Urothelium cell line (cell line): ENCODE results near the gene HOMER2.
A peak's percentile ranks its signal among the peaks of the same experiment; 100 is the strongest.
"Not testable (repeated sequence)": the region's sequence is repeated elsewhere in the genome, so short reads cannot be mapped to it uniquely, and the experiment has no call there.

Source experiments
- DNase-seq: peaks from one replicate; pipeline ENCODE4 v3.0.0; 2011; ENCODE audit warnings: low spot score, mixed read lengths
- FAIRE-seq: peaks from 2 replicates; lab custom pipeline; 2011; peaks lifted over from hg19 to GRCh38; lab: Jason Lieb, UNC

Gene HOMER2

DNA sequence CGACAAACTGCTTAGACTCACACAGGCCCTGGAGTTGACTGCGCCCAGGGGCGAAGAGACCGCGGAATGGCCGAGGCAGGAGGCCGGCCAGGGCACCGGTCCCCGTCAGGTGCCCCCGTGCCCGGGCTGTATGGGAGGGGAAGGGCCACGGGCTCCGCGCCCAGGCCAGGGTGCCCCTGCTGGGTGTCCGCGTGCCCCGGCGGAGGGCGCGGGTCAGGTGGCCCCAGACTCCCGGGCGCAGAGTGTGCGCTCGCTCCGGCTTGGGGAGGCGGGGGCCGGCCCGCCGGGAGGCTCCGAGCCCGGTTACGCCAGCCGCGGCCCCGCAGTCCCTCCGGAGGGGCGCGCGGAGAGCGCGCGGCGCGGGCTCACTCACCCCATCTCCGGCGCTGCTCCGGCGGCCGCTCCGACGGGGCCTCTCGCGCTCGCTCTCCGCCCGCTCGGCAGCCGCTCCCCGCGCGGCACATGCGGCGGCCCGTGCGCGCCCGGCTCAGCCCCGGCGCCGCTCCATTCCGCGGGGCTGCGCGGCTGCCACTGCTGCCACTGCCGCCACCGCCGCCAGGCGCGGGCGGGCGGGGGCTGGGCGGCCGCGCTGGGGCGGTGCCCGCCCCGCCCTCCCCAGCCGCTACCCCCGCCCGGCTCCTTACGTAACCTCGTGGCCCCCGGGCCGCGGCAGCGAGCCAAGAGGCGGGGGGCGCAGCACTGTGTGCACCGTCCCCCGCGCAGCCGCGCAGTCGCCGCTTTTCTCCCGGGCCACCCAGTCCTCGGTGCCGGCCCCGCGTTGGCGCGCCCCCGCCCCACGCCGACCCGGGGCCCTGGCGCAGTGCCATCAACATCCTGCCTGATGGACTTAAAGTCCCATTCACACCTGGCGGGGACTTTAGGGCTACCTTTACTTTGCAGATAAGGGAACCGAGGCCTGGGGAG is at the start of gene HOMER2:
TSS of gene HOMER2 (minus strand) at position 563 of the 924 bp plus-strand sequence. CDS start at position 378, 185 bp downstream.
- DNase-seq = peak; percentile 81
- no peak for FAIRE-seq

DNA sequence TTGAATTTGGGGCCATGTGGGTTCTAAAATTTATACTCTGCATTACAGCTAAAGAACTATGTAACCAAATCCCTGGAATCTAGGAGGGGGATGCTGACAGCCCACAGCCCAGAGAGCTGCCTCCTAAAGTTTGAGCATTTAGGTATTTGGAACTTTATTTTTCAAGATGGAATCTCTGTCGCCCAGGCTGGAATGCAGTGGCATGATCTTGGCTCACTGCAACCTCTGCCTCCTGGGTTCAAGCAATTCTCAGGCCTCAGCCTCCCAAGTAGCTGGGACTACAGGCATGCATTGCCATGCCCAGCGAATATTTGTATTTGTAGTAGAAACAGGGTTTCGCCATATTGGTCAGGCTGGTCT is 48.1 kb upstream of the HOMER2 start:
- not testable (repeated sequence) for FAIRE-seq

DNA sequence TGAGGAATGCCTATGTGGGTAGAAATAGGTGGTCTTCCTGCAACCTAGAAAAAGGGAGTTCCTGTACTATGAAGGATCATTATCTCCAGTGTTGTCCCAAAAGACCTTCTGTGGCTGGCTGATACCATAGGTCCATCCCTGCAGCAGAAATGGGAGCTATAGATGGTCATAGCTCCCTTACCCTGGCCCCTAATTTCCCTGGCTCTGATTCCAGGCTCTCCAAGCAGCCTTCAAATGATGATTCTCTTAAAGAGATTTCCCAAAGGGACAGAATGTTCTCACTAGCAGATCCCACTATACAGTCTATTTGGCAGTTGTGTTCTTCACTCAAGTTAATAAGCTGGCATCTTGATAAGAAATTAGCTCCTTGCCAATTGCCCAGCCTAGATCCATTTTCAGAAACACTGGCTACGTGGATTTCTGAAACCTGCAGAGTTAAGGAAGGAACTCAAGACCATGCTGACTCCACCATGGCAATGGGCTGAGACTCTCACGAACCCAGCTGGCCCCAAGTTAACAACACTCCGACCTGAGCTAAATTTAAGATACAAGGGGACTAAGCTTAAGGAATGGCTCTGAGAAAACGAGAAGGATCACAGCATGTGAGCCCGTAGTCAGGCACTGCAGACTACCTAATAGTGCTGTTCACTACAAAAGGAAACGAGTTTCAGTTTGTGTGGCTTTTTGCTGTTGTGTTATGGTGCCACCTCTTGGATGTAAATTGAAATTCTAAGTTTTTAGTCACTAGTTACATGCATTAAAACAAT is 47.6 kb upstream of the HOMER2 start:
- FAIRE-seq = no peak
- peak; percentile 33 for DNase-seq

More for the DNA sequence above, 48.1 kb upstream of the HOMER2 start:
- DNase-seq = not testable (repeated sequence)

DNA sequence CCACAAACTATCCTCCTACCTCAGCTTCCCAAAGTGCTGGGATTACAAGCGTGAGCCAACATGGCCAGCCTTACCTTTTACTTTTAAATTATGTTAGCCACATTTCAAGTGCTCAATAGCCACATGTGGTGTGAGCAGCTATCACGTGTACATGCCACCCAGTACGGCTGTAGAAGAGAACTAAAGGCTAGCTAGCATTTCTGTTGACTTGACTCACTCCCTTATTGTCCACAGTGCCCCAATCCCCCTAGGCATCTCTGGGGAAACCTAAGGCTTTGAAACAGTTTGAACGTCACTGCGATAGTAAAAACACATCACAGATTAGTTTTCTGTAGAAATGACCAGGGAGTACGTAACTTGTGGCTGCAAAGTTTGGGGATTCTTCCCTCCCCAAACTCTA is 46.9 kb upstream of the HOMER2 start:
- DNase-seq = no peak

DNA sequence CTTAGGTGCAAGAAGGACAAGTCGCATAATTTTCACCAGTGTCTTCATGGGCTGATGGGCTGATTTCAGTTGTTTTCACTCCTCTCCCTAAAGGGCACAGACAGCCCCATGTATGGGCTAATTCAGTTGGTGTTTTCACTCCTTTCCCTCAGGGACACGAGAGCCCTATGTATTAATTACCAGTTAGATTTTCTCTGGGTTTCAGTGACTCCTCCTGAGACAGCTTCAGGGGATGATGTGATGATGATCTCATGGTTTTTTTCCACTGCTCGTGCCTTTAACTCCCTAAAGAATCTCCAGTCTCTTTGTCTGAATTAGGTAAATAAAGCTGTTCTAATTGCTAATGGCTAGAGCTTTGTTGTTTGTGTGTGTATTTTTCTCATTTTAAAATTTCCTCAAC is 43.4 kb upstream of the HOMER2 start:
- DNase-seq = no peak
- no peak for FAIRE-seq

More for the DNA sequence above, 46.9 kb upstream of the HOMER2 start:
- FAIRE-seq = no peak

DNA sequence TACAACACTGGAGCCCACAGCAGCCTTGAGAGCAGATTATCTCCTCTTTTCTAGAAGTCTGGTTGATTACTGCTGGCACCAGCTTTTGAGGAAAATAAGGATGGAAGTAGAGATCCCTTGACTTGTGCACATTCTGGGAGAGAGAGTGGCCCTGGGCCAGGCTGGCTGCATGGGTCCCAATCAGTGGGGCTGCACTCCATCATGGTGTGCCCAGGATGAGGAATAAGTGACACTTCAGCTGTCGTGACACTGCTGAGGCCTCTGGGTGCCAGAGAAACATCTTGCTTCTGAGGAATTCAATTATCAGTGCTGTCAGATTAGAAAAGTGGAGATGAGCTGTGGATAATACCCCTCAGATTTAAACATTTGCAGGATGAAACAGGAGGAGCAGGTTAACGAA is 42.6 kb upstream of the HOMER2 start:
- DNase-seq (no peak), FAIRE-seq (no peak)

DNA sequence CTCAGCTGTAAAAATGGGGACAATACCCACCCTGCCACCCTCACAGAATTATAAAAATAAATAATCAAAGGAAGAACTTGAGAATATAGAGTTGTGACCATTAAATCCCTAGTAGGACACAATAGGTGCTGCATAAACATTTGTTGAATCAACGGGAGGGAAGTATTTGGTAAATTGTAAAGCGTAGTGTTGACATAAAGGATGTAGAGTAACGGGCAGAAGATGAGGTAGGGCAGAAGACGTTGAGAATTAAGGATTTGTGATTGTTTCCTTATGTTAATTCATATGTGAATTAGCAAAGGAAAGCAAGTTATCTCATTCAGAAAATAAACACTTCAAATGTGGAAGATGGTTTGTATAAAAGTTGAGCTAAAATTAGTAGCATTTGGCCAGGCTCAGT is 40.6 kb upstream of the HOMER2 start:
- DNase-seq (no peak), FAIRE-seq (no peak)

DNA sequence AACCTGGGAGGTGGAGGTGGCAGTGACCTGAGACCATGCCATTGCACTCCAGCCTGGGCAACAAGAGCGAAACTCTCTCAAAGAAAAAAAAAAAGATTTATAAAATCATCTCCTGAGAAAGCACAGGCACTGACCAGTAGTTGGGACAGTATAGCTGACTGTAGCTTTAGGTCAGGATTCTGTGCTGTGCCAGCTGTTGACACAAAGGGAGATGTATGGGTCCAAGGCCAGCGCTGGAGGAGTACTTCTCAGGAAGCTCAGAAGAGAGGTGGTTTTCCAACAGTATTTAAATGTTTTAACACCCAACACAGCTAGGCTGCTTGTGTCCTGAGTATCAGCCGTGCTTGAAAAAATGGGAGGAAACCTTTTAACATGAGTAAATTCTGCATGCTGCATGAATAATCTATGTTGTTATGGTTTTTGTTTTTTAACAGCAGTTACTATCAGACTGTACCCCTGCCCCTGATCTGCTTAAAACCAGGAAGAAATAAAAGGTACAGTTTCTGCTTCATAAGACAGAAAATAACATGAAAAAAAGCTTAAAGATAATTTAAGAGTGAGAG is 40.0 kb upstream of the HOMER2 start:
- no peak for DNase-seq
- no peak for FAIRE-seq

DNA sequence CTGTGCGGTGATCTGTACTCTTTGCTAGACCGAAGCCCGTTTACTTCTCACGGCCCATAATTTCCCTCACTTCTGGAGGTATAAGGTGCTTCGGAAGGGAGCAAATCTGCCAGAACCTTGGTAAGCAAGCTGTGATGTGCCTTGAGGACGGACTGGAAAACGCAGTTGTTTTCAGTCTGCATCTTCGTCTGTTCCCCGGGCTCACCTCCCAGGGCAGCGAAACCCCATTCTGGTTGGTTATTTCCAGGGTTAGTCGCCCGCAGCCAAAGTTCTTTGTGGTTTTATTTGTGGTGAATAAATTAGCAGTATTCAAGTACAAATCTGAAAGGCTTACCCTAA is 33.9 kb upstream of the HOMER2 start:
- DNase-seq (no peak), FAIRE-seq (no peak)

DNA sequence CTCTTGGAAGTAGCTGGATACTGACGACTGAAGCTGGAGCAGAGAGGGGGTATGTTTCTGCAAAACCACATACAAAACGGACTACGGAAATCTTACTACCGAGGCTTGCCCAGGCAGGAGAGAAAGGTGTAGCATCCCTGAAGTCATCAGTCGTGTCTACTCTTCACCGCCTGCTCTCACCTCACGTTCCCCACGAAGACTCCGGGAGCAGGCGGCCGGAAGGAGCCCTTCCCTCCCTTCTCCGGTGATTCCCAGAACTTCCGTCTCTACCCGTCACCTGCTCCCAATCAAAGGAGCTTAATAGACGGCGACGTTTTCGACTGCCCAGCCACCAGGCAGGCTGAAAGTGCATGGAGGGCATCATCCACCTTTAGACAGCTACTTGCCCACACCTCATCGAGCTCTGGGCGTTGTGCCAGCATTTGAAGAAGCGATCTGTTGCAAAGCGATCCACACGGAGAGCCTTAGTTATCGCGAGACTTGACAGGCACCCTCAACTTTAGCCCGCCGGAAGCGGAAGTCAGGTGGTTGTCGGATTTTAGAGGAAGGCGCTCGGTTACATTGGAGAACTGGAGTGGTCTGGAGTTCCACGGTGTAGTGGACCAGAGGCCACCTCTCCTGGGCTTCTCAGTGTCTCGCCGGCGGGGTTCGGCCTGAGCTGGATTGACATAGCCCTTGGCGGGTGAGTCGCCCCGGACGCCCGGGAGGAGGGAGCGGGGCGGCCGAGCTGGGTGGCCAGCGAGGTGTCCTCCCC is 33.3 kb upstream of the HOMER2 start, which contains the start of gene RAMAC:
TSS of gene RAMAC (plus strand) at position 523 of the 754 bp plus-strand sequence. CDS start 2,809 bp downstream, outside the sequence.
- DNase-seq = peak; percentile 94
- FAIRE-seq = peak; percentile 52

DNA sequence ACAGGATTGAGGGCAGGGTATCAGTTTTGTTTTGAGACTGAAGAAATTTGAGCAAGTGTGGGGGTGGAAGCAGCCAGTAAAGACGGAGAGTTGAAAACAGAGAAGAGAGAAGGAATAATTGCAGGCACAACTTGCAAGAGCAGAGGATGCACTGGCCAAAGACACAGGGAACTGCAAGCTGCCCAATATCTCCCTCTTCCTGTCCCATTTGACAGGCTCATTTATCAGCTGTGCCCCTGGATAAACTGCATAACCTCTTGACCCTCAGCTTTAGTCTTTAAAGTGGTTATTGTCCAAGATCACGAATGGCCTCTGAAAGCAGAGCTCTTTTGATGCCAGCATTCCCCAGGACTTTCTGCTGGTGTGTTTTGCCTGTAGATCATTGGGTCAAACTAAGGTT is 28.5 kb upstream of the HOMER2 start:
- no peak for FAIRE-seq
- DNase-seq = no peak

DNA sequence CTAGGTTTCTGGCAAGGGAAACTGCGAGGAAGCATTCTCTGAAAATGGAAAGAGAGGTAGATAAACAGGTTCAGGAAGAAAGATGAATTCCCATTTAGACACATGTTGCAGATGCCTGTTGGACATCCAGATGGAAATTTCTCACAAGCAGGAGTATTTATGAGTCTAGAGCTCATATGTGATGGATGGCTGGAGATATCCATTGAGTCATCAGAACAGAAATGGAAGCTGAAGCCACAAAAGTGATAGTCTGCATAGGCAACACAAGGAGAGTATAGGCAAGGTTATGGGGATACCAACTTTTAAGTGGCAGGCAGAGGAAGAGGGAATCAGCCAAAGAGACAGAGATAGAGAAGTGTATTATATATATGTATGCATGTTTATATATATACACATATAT is 27.2 kb upstream of the HOMER2 start:
- DNase-seq (no peak), FAIRE-seq (no peak)

DNA sequence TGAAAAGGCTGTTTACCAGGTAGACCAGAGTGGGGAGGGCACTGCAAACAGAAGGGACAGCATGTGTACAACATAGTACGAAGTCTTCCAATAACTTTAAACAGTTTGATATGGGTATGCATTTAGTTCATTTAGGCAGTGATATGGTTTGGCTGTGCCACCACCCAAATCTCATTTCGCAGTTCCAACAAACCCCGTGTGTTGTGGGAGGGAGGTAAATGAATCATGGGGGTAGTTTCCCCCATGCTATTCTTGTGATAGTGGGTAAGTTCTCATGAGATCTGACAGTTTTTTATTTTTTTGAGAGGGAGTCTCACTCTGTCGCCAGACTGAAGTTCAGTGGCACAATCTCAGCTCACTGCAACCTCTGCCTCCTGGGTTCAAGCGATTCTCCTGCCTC is 25.9 kb upstream of the HOMER2 start:
- FAIRE-seq = no peak
- no peak for DNase-seq

DNA sequence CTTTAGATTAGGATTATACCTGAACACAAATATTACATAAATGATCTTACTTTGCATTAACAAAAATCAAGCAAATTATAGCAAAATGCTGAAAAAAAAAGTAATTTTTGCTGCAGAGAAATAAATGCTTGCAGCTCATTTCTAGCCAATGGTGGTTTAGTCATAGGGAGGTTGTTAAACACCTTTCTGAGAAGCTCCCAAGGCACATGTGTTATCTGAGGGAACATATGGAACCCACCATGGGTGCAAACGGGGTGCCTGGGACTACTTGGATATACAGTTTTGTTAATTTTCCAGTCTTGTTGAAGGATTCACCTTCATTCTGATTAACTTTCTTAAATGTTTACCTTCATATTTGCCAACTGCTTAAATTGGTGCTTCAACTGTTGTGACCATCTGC is 24.6 kb upstream of the HOMER2 start:
- no peak for DNase-seq
- no peak for FAIRE-seq

DNA sequence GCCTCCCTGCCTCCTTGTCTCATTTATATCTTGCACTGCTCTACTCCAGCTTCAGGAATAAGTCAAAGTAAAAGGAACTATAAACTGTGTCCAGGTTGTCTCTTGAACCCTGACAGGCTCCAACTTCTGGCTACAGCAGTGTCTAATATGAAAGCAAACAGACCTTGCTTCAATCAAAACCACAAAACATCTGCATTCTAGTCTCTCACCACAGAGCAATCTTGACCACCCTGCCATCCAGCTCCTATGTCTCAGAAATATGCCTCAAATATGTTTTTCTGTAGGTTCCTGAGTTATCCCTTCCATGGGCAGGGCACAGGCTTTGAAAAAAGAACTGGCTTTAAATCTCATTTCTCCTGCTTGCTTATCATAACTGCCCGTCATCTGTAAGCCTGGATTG is 20.5 kb upstream of the HOMER2 start:
- FAIRE-seq (no peak), DNase-seq (no peak)

DNA sequence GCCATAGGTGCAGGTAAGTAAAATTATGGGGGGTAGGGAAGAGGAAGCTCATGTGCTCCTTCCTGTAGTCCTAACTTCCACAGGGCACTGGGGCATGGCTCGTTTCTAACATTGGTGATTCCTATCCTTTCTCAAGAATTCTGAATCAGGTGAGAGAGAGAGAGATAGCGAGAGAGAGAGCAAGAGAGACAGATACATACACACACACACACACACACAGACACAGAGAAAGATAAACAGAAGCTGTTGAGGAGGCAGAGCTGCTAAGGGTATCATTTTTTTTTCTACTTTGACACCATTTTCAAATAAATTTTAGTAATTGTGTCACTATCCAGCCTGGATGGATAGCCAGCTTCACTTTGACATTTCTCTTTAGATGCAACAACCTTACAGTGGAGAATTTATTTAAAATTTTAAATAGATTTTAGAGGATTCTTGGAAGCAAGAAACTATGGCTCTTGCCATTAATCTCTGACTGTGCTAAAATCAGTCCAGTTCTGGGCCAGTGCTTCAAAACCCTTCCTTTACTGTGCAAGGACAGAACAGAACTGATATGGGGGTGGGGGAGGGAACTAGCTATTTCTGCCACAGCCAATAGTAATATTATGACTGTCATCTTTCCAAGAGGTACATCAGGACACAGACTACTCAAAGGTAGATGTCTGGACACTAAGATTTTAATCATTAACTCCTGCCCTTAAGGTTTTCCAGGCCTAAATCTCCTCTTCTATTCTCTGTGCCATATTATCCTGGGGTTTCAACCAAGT is 18.9 kb upstream of the HOMER2 start:
- DNase-seq = no peak
- FAIRE-seq = no peak

DNA sequence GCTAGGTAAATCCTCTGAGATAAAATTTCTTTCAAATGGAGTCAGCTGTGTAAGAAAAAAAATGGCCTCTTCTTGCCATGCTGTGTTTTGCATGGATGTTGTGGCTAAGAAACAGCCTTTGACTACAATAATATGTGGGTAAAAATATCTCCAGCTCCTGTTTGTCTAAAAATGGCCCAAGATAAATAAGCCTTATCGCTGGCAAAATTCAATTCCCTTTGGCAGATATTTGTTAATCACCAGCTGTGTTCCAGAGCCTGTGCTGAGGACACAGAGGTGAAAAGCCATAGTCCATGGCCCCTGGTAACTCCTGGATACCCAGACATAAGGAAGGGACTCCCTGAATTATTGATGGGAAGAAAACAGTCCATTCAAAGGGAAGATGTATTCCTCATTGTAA is 18.2 kb upstream of the HOMER2 start:
- FAIRE-seq (no peak), DNase-seq (no peak)

DNA sequence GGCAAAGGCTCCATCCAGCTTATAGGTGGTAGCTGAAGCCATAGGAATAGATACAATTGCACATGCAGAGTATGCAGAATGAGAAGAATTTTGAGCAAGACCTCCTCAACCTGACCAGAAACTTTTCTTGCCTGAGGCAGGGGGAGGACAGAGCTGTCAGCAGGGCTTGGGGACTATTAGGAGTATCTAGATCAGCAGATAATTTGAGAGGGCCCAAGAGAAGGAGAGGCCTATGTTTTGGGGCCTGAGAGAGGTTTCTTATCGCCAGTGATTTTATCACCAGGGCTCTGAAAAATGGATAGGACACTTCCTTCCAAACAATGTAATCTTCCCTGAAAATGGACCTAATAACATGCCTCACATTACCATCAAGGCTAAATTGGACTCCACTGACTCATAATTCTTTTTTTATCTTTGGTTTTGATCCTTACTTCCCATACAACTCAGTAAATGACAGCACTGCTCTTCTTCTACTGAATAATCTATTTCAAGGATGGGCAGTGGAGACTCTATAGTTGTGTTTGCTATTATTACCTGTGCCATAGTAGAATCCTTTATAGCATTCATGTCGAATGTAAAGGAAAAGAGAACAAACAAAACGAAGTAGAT is 17.7 kb upstream of the HOMER2 start:
- DNase-seq (no peak), FAIRE-seq (no peak)

DNA sequence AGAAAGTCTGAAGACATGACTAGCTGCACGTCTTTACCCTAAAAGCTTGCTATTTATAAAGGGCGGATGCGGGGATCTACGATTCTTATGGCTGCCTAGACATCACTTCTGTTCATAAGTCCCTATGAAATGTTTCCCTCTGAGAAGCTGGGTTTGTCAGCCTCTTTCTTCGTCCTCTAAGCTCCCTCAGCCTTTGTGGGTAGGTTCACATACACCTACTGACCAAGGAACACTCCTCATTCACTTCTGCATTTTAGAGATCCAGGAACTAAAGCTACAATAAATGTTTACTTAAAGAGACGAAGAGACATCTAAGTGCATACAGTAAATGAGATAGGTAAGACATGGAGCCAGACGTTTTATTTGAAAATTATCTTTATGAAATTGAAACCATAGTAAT is 16.8 kb upstream of the HOMER2 start:
- FAIRE-seq = no peak
- no peak for DNase-seq

DNA sequence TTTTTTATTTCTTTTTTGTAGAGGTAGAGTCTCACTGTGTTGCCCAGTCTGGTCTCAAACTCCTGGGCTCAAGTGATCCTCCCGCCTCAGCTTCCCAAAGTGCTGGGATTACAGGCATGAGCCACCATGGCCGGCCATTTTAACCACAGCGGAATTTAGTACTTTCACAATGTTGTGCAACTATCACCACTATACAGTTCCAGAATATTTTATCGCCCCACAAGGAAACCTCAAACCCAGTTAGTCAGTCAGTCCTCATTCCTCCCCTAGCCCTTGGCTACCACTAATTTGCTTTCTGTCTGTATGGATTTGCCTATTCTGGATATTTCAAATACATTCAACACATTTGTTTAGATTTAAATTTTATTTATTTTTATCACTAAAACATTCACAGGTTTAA is 15.5 kb upstream of the HOMER2 start:
- DNase-seq (no peak), FAIRE-seq (no peak)
